ENCODE results near the gene SCN2B.

Gene SCN2B

GRCh38 chr11:118175031-118175992 is 1.1 kb downstream of the SCN2B start:
- no peak overlapping the region for H3K4me3 ChIP-seq (ENCODE audit: low read depth, low read length)

- no peak overlapping the region for H3K4me3 ChIP-seq (ENCODE audit: low read depth, low read length)
These were observed 2.4 kb downstream of the SCN2B start for GRCh38 chr11:118174006-118174567.

- H3K4me3 ChIP-seq (ENCODE audit: low read depth, low read length) = no peak overlapping the region
These were observed 4.1 kb downstream of the SCN2B start for GRCh38 chr11:118172356-118172755.

- peak overlapping the region; percentile 57 for H3K4me3 ChIP-seq (ENCODE audit: low read depth, low read length)
These were observed 5.0 kb downstream of the SCN2B start for GRCh38 chr11:118171269-118172062.

GRCh38 chr11:118170882-118171268 is 5.6 kb downstream of the SCN2B start:
- H3K4me3 ChIP-seq (ENCODE audit: low read depth, low read length) = no peak overlapping the region

- H3K4me3 ChIP-seq (ENCODE audit: low read depth, low read length) = no peak overlapping the region
These were observed 6.2 kb downstream of the SCN2B start for GRCh38 chr11:118170231-118170630.

GRCh38 chr11:118169300-118170140 is 6.9 kb downstream of the SCN2B start:
- no peak overlapping the region for H3K4me3 ChIP-seq (ENCODE audit: low read depth, low read length)

GRCh38 chr11:118168751-118169150 is 7.7 kb downstream of the SCN2B start:
- no peak overlapping the region for H3K4me3 ChIP-seq (ENCODE audit: low read depth, low read length)

GRCh38 chr11:118168316-118168715 is 8.1 kb downstream of the SCN2B start:
- H3K4me3 ChIP-seq (ENCODE audit: low read depth, low read length) = no peak overlapping the region

GRCh38 chr11:118167906-118168305 is 8.5 kb downstream of the SCN2B start:
- H3K4me3 ChIP-seq (ENCODE audit: low read depth, low read length) = no peak overlapping the region

- H3K4me3 ChIP-seq (ENCODE audit: low read depth, low read length) = no peak overlapping the region
These were observed 9.2 kb downstream of the SCN2B start for GRCh38 chr11:118167253-118167652.

GRCh38 chr11:118166641-118167040 is 9.8 kb downstream of the SCN2B start:
- no peak overlapping the region for H3K4me3 ChIP-seq (ENCODE audit: low read depth, low read length)

- no peak overlapping the region for H3K4me3 ChIP-seq (ENCODE audit: low read depth, low read length)
These were observed 11.6 kb downstream of the SCN2B start for GRCh38 chr11:118164885-118165284.

- no peak overlapping the region for H3K4me3 ChIP-seq (ENCODE audit: low read depth, low read length)
These were observed 12.9 kb downstream of the SCN2B start for GRCh38 chr11:118163494-118163893.

GRCh38 chr11:118162846-118163245 is 13.6 kb downstream of the SCN2B start:
- no peak overlapping the region for H3K4me3 ChIP-seq (ENCODE audit: low read depth, low read length)

GRCh38 chr11:118161786-118162185 is 14.7 kb downstream of the SCN2B start:
- H3K4me3 ChIP-seq (ENCODE audit: low read depth, low read length) = no peak overlapping the region

- H3K4me3 ChIP-seq (ENCODE audit: low read depth, low read length) = no peak overlapping the region
These were observed 19.1 kb downstream of the SCN2B start for GRCh38 chr11:118157186-118157895.

GRCh38 chr11:118156531-118157185 is 19.8 kb downstream of the SCN2B start:
- no peak overlapping the region for H3K4me3 ChIP-seq (ENCODE audit: low read depth, low read length)

GRCh38 chr11:118155776-118156530 is 20.5 kb downstream of the SCN2B start:
- no peak overlapping the region for H3K4me3 ChIP-seq (ENCODE audit: low read depth, low read length)
